ENCODE results near the gene WSCD1.
A peak's percentile ranks its signal among the peaks of the same experiment; 100 is the strongest.

The WSCD1 gene

DNA sequence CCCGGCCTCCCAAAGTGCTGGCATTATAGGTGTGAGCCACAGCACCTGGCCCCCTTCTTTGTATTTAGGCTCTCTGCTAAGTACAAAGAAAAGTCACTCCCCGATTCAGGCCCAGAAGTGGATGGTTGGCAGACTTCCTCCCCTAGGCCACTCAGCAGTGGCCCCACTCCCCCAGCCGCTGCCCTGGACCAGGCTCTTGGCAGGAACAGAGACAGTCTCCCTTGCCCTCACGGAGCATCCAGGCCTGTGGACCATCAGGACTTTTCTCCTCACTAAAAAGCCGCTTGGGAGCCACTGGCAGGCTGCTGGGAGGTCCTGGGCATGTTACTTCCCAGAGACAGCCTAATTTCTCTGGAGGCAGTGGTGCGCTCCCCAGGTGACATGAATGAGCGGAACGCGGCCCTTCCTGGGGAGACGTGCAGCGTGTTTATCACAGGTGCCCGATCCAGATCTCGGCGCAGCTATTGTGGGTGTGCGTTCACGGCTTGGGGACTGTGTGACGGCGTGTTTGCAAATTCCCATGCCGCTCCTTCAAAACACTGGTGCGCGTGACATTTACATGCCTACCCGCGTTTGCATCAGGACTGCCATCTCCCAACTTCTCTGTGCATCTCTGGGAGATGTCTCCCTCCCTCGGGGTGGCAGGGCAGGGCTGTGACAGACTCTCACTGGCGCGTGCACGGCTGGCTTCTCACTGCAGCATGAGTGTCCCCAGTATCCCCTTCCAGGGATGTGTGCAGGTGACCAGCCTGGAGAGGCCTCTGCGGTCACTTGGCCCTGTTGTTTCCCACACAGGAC lies 16.6 kb downstream of the WSCD1 start:
- DNase-seq (ENCODE audit: low spot score), result no peak

DNA sequence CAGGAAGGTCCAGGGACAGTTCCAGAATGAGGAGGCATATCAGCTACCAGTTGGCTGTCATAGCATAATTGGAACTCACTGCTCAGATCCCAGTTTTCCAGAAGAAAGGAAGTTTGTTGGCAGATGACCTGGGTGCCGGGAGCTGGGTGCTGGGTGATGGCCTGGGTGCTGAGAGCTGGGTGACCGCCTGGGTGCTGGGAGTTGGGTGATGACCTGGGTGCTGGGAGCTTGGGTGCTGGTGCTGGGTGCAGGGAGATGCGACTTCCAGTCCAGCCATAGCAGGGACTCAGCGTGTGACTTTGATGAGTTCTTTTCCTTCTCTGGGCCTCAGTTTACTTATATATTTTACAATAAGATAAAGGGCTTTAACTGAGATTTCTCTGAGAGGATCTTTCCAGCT lies 18.0 kb downstream of the WSCD1 start:
- DNase-seq (ENCODE audit: low spot score), result no peak

DNA sequence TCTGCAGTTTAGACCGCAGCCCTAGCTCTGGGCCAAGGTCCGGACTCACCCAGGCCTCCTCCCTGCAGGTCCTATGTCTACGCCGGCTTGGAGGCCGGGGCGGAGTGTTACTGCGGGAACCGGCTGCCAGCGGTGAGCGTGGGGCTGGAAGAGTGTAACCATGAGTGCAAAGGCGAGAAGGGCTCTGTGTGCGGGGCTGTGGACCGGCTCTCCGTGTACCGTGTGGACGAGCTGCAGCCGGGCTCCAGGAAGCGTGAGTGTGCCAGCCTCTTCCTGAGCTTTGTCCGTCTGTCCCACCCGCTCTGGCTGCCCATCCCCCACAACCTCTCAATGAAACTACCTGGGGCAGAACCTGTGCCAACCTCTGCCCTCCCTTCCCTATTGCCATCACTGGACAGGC lies 20.1 kb downstream of the WSCD1 start:
- DNase-seq (ENCODE audit: low spot score), result no peak

DNA sequence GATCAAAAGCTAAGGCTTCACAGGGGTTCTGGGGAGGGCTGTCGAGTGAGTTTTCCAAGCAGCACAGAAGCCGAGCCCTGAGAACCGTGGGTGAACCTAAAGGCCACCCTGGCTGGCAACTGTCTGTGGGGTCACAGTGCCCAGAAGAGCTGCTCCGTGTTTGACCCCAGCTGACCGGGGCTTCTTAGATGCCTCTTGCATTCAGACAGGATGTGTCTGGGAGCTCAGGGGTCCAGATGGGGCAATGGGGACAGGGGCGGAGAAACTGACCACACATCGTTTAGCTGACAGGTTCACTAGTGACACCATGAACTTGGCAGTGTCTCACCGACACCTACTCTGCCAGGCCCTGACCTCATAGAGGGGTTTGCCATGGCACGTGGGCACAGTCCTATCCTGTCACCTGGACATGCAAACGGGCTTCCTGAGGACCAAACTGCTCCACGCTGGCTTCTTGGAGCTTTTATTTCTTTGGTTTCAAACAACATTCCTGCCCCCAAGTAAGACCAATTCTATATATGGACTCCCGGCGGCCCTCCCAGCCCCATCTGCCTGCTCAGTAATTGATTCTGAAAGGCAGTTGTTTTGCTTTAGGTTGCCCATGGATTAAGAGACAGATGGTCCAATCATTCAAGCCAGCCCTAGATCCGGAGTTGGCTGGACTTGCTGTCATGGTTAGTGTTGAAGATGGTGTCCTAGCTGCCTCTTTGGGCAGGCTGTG lies 22.2 kb downstream of the WSCD1 start:
- DNase-seq (ENCODE audit: low spot score), result no peak

DNA sequence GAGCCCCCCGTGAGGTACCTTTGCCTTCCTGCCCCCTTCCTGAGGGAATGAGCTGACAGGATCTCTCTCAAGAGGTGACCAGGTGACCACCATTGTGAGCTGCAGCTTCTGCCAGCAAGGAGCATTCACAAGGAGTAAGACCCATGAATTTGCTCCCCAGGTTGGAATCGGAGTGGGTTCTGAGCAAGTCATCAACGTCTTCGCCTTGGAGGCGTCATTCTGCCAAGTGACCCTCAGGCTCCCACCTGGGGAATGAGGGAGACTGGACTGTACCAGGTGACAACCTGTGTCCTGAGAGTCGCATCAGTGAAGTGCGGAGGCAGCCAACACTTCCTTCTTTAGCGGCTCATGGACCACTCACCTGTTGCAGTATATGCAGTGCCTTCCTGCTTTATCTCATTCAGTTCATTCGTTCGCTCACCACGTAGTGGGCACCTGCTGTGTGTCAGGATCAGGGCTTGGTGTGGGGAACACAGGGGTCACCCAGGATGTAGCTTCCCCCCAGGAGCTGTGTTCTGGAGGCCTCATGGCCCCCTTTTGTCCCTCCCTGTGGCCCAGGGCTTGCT lies 22.8 kb downstream of the WSCD1 start:
- DNase-seq (ENCODE audit: low spot score), result no peak

DNA sequence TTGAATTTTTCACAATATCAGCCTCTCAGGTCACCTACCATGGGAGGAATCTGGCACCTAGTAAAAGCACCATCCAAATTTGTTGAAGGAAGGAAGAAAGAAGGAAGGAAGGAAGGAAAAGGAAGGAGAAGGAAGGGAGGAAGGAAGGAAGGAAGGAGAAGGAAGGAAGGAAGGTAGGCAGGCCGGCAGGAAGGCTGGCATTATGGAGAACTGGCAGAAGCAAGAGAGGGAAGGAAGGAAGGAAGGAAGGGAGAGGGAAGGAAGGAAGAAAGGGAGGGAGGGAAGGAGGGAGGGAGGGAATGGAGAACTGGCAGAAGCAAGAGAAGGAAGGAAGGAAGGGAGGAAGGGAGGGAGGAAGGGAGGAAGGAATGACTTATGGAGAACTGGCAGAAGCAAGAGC lies 24.3 kb downstream of the WSCD1 start:
- DNase-seq (ENCODE audit: low spot score), result no peak

DNA sequence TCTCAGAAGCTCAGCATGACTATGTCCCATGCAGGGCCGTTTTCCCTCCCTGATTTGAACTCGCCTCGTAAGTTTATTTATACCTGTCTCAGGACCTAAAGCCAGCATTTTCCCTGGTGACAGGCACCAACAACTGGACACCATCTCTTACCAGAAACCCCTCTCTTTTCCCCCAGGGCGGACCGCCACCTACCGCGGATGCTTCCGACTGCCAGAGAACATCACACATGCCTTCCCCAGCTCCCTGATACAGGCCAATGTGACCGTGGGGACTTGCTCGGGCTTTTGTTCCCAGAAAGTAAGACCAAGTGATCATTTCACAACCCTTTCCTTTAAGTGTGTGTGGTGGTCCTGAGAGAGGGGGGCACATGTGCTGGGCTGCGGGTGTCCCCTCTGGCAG lies 24.7 kb downstream of the WSCD1 start:
- no peak for DNase-seq (ENCODE audit: low spot score)

DNA sequence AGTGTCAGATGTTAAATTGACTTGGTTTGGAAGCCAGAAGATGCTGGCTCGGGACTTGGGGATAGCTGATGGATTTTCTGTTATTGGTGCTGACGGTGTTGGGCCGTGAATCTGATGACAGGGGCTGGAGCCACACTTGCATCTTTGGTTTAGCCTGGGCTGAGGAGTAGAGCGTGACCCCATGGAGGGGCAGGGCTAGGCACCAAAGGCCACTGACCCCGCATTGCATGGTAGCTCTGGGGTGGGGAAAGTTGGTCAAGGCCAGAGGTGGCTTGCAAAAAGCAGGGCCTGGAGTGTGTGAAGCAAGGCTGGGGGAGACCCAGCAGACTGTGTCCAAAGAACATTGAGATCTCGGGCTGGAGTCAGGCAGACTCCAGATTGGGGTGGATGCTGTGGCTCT lies 25.3 kb downstream of the WSCD1 start:
- no peak for DNase-seq (ENCODE audit: low spot score)

DNA sequence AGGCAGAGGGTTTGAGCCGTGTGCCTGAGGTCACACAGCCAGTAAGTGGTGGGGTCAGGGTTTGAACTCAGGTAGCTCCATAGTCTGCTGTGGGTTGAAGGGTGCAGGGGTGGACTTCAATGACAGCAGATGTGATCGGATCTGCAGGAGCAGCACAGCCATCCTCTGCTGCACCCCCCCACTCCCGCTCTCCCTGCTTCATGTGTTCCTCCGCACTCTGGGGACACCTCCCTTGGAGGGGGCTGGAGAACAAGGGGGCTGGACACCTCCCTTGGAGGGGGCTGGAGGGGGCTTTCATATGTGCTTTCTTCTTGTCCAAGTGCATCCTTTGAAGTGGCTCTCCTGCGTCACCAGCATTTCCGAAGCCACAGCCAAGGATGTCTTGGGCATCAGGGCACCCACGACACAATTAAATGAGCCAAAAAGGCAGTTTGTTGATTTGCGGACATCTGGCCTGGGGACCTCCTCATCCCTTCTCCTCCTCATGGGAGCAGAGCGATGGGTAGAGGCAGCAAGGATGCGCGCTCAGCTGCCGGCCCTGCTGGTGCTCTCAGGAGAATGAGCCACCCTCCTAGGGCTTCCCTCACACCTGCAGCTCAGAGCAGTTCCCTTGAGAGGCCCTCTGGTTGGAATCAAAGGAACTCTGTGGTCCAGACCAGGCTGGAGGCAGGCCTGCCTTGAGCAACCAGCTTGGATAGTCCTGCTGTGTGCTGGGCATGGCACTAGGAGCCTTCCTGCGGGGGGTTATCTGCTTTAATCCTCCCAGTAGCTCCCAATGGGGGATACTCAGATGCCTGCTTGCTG lies 26.2 kb downstream of the WSCD1 start:
- no peak for DNase-seq (ENCODE audit: low spot score)

DNA sequence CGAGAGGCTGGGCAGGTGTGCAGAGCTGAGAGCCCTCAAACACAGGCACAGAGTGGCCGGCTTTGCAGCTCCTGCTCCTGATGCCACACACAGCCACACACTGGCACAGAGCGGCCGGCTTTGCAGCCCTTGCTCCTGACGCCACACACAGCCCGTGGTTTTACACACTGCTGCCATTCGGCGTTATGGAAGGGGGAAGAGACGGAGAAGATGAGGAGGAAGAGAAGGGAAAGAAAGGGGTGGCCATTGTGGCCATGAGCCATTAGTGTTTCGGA lies 26.8 kb downstream of the WSCD1 start:
- DNase-seq (ENCODE audit: low spot score), result no peak

DNA sequence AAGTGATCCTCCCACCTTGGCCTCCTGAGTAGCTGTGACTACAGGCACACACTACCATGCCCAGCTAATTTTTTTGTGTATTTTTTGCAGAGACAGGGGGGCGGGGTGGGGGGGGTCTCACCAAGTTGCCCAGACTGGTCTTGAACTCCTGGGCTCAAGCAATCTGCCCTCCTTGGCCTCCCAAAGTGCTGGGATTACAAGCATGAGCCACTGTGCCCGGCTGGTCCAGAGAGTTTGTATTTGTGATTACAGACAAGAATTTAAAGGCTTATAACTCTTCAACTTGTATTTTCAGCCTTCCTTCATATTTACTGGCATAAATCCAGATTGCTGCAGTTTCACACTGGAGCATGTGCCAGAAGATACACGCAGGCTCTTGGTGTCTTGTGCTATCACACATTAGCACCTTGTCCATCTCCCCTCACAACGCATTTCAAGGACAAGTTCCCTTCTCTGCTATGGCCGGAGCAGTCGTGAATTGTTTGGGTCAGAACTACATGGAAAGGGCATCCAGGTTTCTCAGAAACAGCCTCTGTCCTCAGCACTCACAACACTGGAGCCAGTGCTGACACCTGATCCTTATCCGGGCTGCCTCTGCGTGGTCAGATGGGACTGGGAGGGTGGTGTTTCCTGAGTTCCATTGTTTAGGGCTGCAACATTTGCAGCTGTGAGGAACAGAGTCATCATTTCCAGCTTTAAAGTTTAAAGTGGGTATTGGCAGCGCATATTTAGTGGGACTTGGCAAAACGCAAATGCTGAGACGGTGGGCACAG lies 28.1 kb downstream of the WSCD1 start:
- DNase-seq (ENCODE audit: low spot score), result no peak

DNA sequence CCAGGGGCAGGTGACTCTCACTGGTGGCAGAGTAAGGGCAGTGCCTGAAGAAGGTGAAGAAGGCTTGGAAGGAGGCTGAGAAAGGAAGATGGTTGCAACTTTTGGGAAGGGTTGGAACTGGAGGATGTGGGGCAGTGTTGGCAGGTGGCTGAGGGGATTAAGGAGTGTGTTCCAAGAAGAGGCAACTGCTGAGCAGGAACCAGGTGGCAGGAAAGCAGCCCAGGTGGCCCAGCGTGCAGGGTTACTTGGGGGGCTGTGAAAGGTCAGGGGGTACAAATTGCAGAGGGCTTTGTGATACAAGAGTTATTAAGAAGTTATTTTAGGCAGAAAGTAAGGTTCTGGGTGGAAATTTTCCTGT lies 28.6 kb downstream of the WSCD1 start:
- DNase-seq (ENCODE audit: low spot score), result no peak

DNA sequence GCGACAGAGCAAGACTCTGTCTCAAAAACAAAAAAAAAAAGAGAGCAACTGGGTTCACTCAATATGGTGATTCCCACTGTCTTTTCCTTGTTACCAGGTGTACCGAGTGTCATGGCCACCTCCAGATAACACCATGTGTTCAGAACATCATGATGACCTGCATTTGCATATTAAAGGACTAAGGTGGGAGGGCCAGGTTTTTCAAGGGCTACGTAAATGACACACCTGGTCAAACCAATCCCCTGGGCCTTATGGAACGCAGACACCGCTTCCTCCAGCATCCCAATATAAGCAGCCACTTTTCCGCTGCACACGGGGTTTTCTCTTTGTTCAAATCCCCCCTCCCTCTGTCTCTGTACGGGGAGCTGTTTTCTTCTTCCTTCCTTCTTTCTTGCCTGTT lies 29.3 kb downstream of the WSCD1 start:
- DNase-seq (ENCODE audit: low spot score), result no peak

DNA sequence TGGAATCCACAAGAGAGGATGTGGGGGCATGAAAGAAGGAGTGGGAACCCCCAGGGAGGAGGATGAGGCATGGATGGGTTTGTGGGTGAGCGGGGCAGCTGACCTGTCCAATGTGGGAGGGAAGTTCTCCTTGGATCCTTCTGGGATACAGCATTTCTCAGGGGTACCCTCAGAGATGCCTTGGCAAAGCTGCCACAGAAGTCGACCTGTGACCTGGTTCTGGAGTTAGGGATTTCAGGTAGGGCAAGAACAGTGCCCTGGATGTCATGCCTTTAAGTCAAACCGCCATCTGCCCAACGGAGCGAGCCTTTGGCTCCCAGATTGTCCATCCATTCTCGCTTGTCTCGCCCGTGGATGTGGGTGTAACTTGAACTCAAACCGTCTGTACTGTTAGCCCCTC lies 30.0 kb downstream of the WSCD1 start:
- DNase-seq (ENCODE audit: low spot score), result no peak

DNA sequence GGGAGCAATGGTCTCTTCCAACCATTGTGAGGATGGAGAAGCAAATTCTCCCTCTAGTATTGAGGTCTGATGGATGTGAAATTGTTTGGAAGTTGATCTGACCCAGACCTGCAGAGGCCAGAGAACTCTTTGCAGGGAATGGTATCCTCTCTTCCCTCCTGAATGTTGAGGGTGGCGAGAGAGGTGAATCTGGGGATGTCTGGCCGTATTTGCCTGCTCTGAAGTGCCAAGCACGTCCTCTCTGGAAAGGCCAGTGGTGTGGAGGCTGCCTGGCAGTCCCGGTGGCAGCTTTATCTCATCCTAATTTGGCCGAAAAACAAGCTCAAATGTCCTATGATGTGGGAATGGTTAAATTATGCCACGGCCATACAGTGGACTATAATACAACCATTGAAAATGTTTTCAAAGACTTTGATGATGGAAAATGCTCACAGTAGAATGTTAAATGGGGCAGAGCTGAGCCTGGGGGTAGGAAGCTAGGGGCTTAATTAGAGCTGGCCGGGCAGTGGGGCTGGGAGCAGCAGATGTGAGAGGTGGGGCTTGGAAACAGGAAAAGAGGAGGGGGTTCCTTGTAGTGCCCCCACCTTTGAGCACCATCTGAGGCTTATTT lies 30.8 kb downstream of the WSCD1 start:
- no peak for DNase-seq (ENCODE audit: low spot score)

DNA sequence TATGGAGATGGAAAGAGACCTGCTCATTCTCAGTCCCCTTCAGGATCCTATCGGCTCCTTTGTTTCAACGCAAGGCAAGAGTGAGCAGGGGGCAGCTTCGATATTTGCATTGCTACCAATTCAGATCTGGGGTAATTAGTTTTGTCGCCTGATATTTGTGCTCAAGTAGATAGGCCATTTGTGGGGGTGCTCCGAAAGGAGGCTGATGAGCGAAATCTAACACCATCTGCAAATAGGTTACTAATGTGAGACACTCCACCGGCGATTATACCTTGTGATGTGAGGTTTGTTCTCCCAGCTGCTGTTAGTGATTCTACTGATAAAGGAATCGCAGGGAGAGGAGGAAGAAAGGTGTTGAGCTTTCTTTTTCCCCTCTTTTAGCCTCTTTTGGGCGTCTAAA lies 31.5 kb downstream of the WSCD1 start:
- no peak for DNase-seq (ENCODE audit: low spot score)

DNA sequence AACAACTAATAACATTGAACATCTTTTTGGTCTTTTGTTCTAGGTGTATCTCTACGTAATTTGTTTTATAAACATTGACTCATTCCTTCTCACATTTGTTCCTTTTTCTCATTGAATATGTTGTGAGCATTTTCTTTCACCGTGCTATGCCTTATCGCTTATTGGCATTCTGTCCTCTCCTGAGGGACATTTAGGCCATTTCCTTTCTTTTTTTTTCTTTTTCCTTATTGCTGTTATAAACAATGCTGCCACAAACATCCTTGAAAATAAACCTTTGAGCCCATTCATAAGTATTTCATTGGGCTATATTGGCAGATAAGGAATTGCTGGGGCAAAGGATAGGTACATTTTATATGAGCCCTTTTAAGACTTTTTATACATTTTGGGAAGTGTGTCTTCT lies 32.4 kb downstream of the WSCD1 start:
- DNase-seq (ENCODE audit: low spot score), result no peak

DNA sequence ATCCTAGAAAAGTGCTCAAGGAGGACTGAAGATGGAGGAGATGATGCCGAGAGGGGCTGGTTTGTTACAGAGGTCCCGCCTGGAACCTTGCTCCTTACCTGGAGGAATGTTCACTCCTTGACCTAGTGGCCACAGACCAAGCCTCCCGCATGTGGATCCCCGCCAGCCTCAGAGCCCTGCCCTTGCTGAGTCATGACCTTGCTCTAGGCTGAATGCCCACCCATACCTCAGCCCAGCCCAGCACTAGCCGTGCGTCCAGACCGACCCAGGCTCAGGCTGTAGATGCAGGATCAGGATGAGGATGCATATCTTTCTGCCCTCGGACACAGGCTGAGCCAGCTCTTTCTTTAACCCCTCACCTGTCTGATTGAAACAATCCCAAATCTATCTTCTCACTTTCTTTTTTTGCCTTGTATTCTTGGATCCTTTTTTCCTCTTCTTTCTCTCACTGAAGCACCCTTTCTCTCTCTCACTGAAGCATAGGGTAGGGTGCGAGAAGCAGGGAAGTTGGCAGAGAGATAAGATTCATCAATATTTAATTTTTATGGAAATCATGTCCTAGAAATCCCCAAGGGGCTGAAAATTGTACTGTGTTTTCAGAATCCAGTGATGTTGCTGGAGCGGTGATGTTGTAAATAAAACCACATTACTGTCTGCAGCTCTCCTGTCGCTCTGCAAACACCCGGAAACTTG lies 34.9 kb downstream of the WSCD1 start:
- DNase-seq (ENCODE audit: low spot score), result peak; percentile 20

DNA sequence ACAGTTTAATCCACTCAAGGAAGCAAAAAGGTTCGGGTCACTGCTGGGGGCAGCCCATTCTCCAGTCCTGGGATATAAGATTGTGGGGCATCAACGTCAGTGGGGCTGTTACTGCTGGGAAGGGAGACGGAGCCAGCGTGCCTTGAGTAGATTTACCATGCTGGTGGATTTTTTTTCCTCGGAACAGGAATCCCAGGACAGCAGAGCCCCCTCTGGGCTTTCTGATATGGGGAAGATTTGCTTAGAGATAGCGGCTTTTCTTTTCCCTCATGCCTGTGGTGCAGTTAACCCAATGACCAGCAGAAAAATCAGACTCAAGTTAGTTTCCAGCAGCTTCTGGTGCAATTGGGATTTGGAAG lies 35.4 kb downstream of the WSCD1 start:
- no peak for DNase-seq (ENCODE audit: low spot score)

DNA sequence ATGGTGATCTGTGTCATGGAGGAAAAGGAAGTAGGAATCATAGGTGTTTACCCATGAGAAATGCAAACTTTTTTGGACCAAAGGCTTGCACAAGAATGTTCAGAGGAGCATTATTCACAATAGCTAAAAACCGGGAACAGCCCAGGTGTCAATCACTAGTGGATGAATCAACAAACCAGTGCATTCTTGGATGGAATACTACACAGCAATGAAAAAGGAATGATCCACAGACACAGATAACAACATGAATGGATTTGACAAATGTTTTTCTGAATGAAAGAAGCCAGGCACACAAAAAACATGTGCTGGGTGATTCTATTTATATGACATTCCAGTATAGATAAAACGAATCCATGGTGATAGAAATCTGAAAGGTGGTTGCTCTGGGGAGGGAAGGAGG lies 36.0 kb downstream of the WSCD1 start:
- DNase-seq (ENCODE audit: low spot score), result no peak

DNA sequence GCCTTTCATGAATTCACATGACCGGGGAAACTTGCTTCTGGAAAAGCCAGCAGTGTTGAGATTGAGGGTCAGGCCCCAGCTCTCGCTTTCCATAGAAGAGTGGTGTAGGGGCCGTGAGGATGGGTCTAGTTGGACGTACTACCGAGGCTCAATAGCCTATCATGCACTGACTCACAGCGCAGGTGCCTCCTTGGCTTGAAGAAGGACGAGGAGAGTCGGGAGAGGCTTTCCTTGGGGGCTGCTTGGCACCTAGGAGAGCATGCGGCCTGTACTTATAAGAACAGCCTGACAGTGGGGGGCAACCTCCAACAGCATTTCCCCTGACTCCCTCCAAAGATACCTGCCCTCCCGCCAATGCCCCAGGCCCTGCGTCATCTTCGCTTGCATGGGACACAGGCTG lies 37.6 kb downstream of the WSCD1 start:
- DNase-seq (ENCODE audit: low spot score), result no peak

All from LoVo (cell line).